Fibroblast of lung (primary cell): Measurements from ENCODE around the gene TM4SF5. TPM values are rescaled to one million over a fixed set of nuclear protein-coding genes. Genes with fewer than 3 reads are reported as not detected.

Experiments used
- polyA plus RNA-seq, 2 donors: library from polyadenylated mRNA; depleted of rRNA in 1 of 2; stranded (reverse) in 1 of 2; unstranded in 1 of 2; fragments of >200 nt; gene quantifications; 2 replicates each; pipeline ENCODE4 v1.2.1, GENCODE V29; 2011 to 2012; ENCODE audit warnings: missing spikeins in 1 of 2
- total RNA-seq: library from RNA; depleted of rRNA; stranded (reverse); fragments of >200 nt; gene quantifications from 2 replicates; pipeline ENCODE4 v1.2.1, GENCODE V29; 2014

TM4SF5 gene
- total and polyA plus RNA-seq, 2 donors (not counting 1 experiment from before 2014, with no cell fraction given): not detected

Other genes with a start within 250 kb of the TM4SF5 start
- gene MYBBP1A, start 216.5 kb upstream of the TM4SF5 start, total RNA-seq: 28.6 and 35.2 TPM in 2 replicates
- 14.1 and 23.5 TPM in 2 replicates for gene MYBBP1A, start 216.5 kb upstream of the TM4SF5 start, polyA plus RNA-seq
- not detected in 2 replicates for gene GGT6, start 211.3 kb upstream of the TM4SF5 start, total RNA-seq
- gene GGT6, start 211.3 kb upstream of the TM4SF5 start, polyA plus RNA-seq: not detected in 2 replicates
- gene SMTNL2, start 187.4 kb upstream of the TM4SF5 start, total RNA-seq: 0.99 and 1.5 TPM in 2 replicates
- 0.03 and 0.17 TPM in 2 replicates for gene SMTNL2, start 187.4 kb upstream of the TM4SF5 start, polyA plus RNA-seq
- not detected in 2 replicates for gene ALOX15, start 130.2 kb upstream of the TM4SF5 start, total RNA-seq
- gene ALOX15, start 130.2 kb upstream of the TM4SF5 start, polyA plus RNA-seq: not detected in 2 replicates
- gene PELP1, start 67.7 kb upstream of the TM4SF5 start, total RNA-seq: 16.0 and 16.4 TPM in 2 replicates
- gene PELP1, start 67.7 kb upstream of the TM4SF5 start, polyA plus RNA-seq: 8.6 and 13.1 TPM in 2 replicates
- gene ARRB2, start 61.3 kb upstream of the TM4SF5 start, total RNA-seq: 2.8 and 3.3 TPM in 2 replicates
- 4.6 and 8.3 TPM in 2 replicates for gene ARRB2, start 61.3 kb upstream of the TM4SF5 start, polyA plus RNA-seq
- 9.2 and 10.8 TPM in 2 replicates for gene MED11, start 40.5 kb upstream of the TM4SF5 start, total RNA-seq
- gene MED11, start 40.5 kb upstream of the TM4SF5 start, polyA plus RNA-seq: 29.1 and 29.6 TPM in 2 replicates
- under 0.01 and 0.51 TPM in 2 replicates for gene ZMYND15, start 32.1 kb upstream of the TM4SF5 start, total RNA-seq
- gene ZMYND15, start 32.1 kb upstream of the TM4SF5 start, polyA plus RNA-seq: 0.05 and 0.11 TPM in 2 replicates
- 0.83 and 4.1 TPM in 2 replicates for gene CXCL16, start 32.0 kb upstream of the TM4SF5 start, total RNA-seq
- gene CXCL16, start 32.0 kb upstream of the TM4SF5 start, polyA plus RNA-seq: 2.0 and 2.4 TPM in 2 replicates
- 0.33 and 1.5 TPM in 2 replicates for gene VMO1, start 14.5 kb downstream of the TM4SF5 start, total RNA-seq
- 0.40 TPM in 1 of 2 replicates, not detected in the other for gene VMO1, start 14.5 kb downstream of the TM4SF5 start, polyA plus RNA-seq
- gene GLTPD2, start 17.1 kb downstream of the TM4SF5 start, total RNA-seq: not detected in 2 replicates
- gene GLTPD2, start 17.1 kb downstream of the TM4SF5 start, polyA plus RNA-seq: not detected in 2 replicates
- gene PSMB6, start 24.3 kb downstream of the TM4SF5 start, total RNA-seq: 110 and 163 TPM in 2 replicates
- gene PSMB6, start 24.3 kb downstream of the TM4SF5 start, polyA plus RNA-seq: 184 and 272 TPM in 2 replicates
- 13.6 and 14.9 TPM in 2 replicates for gene PLD2, start 35.3 kb downstream of the TM4SF5 start, total RNA-seq
- gene PLD2, start 35.3 kb downstream of the TM4SF5 start, polyA plus RNA-seq: 12.7 and 14.3 TPM in 2 replicates
- gene MINK1, start 61.5 kb downstream of the TM4SF5 start, total RNA-seq: 15.9 and 28.6 TPM in 2 replicates
- gene MINK1, start 61.5 kb downstream of the TM4SF5 start, polyA plus RNA-seq: 27.2 and 35.6 TPM in 2 replicates
- 1.8 and 2.3 TPM in 2 replicates for gene C17orf107, start 127.7 kb downstream of the TM4SF5 start, total RNA-seq
- 0.34 and 0.67 TPM in 2 replicates for gene C17orf107, start 127.7 kb downstream of the TM4SF5 start, polyA plus RNA-seq
- 0.51 and 0.66 TPM in 2 replicates for gene CHRNE, start 131.2 kb downstream of the TM4SF5 start, total RNA-seq
- 0.19 and 0.23 TPM in 2 replicates for gene CHRNE, start 131.2 kb downstream of the TM4SF5 start, polyA plus RNA-seq
- not detected in 2 replicates for gene GP1BA, start 160.4 kb downstream of the TM4SF5 start, total RNA-seq
- not detected in 2 replicates for gene GP1BA, start 160.4 kb downstream of the TM4SF5 start, polyA plus RNA-seq
- 50.3 and 59.3 TPM in 2 replicates for gene SLC25A11, start 168.2 kb downstream of the TM4SF5 start, total RNA-seq
- 29.2 and 45.8 TPM in 2 replicates for gene SLC25A11, start 168.2 kb downstream of the TM4SF5 start, polyA plus RNA-seq
- 13.6 and 22.8 TPM in 2 replicates for gene RNF167, start 168.4 kb downstream of the TM4SF5 start, total RNA-seq
- 52.6 and 83.5 TPM in 2 replicates for gene RNF167, start 168.4 kb downstream of the TM4SF5 start, polyA plus RNA-seq
- 258 and 422 TPM in 2 replicates for gene PFN1, start 176.6 kb downstream of the TM4SF5 start, total RNA-seq
- 870 and 1,199 TPM in 2 replicates for gene PFN1, start 176.6 kb downstream of the TM4SF5 start, polyA plus RNA-seq
- gene ENO3, start 179.2 kb downstream of the TM4SF5 start, total RNA-seq: 1.8 and 4.3 TPM in 2 replicates
- 2.0 and 2.3 TPM in 2 replicates for gene ENO3, start 179.2 kb downstream of the TM4SF5 start, polyA plus RNA-seq
- 42.9 and 62.8 TPM in 2 replicates for gene SPAG7, start 195.9 kb downstream of the TM4SF5 start, total RNA-seq
- 80.8 and 83.0 TPM in 2 replicates for gene SPAG7, start 195.9 kb downstream of the TM4SF5 start, polyA plus RNA-seq
- gene CAMTA2, start 215.8 kb downstream of the TM4SF5 start, total RNA-seq: 8.5 and 18.3 TPM in 2 replicates
- gene CAMTA2, start 215.8 kb downstream of the TM4SF5 start, polyA plus RNA-seq: 12.4 and 16.1 TPM in 2 replicates
- 0.26 and 0.33 TPM in 2 replicates for gene INCA1, start 225.6 kb downstream of the TM4SF5 start, total RNA-seq
- 0.28 and 0.38 TPM in 2 replicates for gene INCA1, start 225.6 kb downstream of the TM4SF5 start, polyA plus RNA-seq
- gene KIF1C, start 226.1 kb downstream of the TM4SF5 start, total RNA-seq: 52.4 and 86.0 TPM in 2 replicates
- 68.1 and 70.5 TPM in 2 replicates for gene KIF1C, start 226.1 kb downstream of the TM4SF5 start, polyA plus RNA-seq